Trophoblast cell (in vitro differentiated cells and primary cell): Measurements from ENCODE around the gene KIF5C.

Experiments
- DNase-seq, 2 donors: peaks; one replicate each; pipeline ENCODE4 v3.0.0-alpha.2; 2016
- H2AFZ ChIP-seq: 2 replicates; pipeline ENCODE4 v1.6.1; 2013; ENCODE audit warnings: low read length, moderate library complexity, mild to moderate bottlenecking; ENCODE audit not compliant: insufficient read depth, poor library complexity
- H2AK5ac ChIP-seq: 2 replicates; pipeline ENCODE4 v1.6.1; 2013; ENCODE audit warnings: mild to moderate bottlenecking, low read length
- H2BK120ac ChIP-seq: 2 replicates; pipeline ENCODE4 v1.6.1; 2013; ENCODE audit warnings: low read length, mild to moderate bottlenecking, moderate library complexity; ENCODE audit not compliant: insufficient read depth, poor library complexity
- H2BK12ac ChIP-seq: 2 replicates; pipeline ENCODE4 v1.6.1; 2013; ENCODE audit warnings: mild to moderate bottlenecking, low read length, moderate library complexity
- H2BK5ac ChIP-seq: 2 replicates; pipeline ENCODE4 v1.6.1; 2013; ENCODE audit warnings: low read length, low read depth, moderate library complexity, mild to moderate bottlenecking; ENCODE audit not compliant: poor library complexity
- H3K14ac ChIP-seq: 2 replicates; pipeline ENCODE4 v1.6.1; 2013; ENCODE audit warnings: mild to moderate bottlenecking, low read length
- H3K18ac ChIP-seq: 2 replicates; pipeline ENCODE4 v1.6.1; 2013; ENCODE audit warnings: mild to moderate bottlenecking, low read length
- H3K23ac ChIP-seq: 2 replicates; pipeline ENCODE4 v1.6.1; 2013; ENCODE audit warnings: low read length
- H3K27ac ChIP-seq: 2 replicates; pipeline ENCODE4 v1.5.1; 2013; ENCODE audit warnings: low read depth, mild to moderate bottlenecking, inconsistent platforms, low read length, moderate library complexity
- H3K27me3 ChIP-seq: 2 replicates; pipeline ENCODE4 v1.6.1; 2013; ENCODE audit warnings: inconsistent platforms, mild to moderate bottlenecking, low read length, moderate library complexity; ENCODE audit not compliant: insufficient read depth
- H3K36me3 ChIP-seq, 2 experiments: 1 replicate in 1 of 2; 2 replicates in 1 of 2; pipeline ENCODE4 v1.6.1; 2013; ENCODE audit warnings: low read length in 2 of 2, mild to moderate bottlenecking in 2 of 2, moderate library complexity in 1 of 2; ENCODE audit not compliant: insufficient read depth in 2 of 2, control insufficient read depth in 1 of 2
- H3K4ac ChIP-seq: 2 replicates; pipeline ENCODE4 v1.6.1; 2013; ENCODE audit warnings: low read depth, mild to moderate bottlenecking, low read length, moderate library complexity
- H3K4me1 ChIP-seq, 2 experiments: 1 replicate in 1 of 2; 2 replicates in 1 of 2; pipeline ENCODE4 v1.6.1; 2013; ENCODE audit warnings: low read length in 2 of 2, mild to moderate bottlenecking in 2 of 2, moderate library complexity in 1 of 2; ENCODE audit not compliant: insufficient read depth in 2 of 2, control insufficient read depth in 1 of 2
- H3K4me2 ChIP-seq: 2 replicates; pipeline ENCODE4 v1.6.1; 2013; ENCODE audit warnings: inconsistent platforms, mild to moderate bottlenecking, low read length, moderate library complexity
- H3K4me3 ChIP-seq: 2 replicates; pipeline ENCODE4 v1.5.1; 2013; ENCODE audit warnings: mild to moderate bottlenecking, low read depth, low read length, inconsistent platforms
- H3K79me1 ChIP-seq: one replicate; pipeline ENCODE4 v1.6.1; 2013; ENCODE audit warnings: low read length
- H3K79me2 ChIP-seq: 2 replicates; pipeline ENCODE4 v1.6.1; 2013; ENCODE audit warnings: low read length, mild to moderate bottlenecking; ENCODE audit not compliant: control insufficient read depth, insufficient read depth, poor library complexity
- H3K9ac ChIP-seq: 2 replicates; pipeline ENCODE4 v1.6.1; 2013; ENCODE audit warnings: mild to moderate bottlenecking, low read length
- H3K9me3 ChIP-seq: 2 replicates; pipeline ENCODE4 v1.6.1; 2013; ENCODE audit warnings: low read depth, mild to moderate bottlenecking, control low read depth, inconsistent platforms, low read length; ENCODE audit not compliant: insufficient read depth
- H4K12ac ChIP-seq: 2 replicates; pipeline ENCODE4 v1.6.1; 2013; ENCODE audit warnings: low read depth, mild to moderate bottlenecking, low read length, moderate library complexity
- H4K8ac ChIP-seq: 2 replicates; pipeline ENCODE4 v1.6.1; 2013; ENCODE audit warnings: low read depth, mild to moderate bottlenecking, low read length, moderate library complexity
- H4K91ac ChIP-seq: one replicate; pipeline ENCODE4 v1.6.1; 2013; ENCODE audit warnings: low read depth, mild to moderate bottlenecking, low read length, moderate library complexity
- WGBS: extraction: QIAGEN DNeasy Blood & Tissue Kit; methylation state at CpG from one replicate; pipeline ENCODE4 v1.1.7; 2013; ENCODE audit warnings: missing lambda C conversion rate; ENCODE audit not compliant: insufficient read length, insufficient coverage; ENCODE audit errors: extremely low coverage; 5-methylcytosine and 5-hydroxymethylcytosine counted together

The KIF5C gene

DNA sequence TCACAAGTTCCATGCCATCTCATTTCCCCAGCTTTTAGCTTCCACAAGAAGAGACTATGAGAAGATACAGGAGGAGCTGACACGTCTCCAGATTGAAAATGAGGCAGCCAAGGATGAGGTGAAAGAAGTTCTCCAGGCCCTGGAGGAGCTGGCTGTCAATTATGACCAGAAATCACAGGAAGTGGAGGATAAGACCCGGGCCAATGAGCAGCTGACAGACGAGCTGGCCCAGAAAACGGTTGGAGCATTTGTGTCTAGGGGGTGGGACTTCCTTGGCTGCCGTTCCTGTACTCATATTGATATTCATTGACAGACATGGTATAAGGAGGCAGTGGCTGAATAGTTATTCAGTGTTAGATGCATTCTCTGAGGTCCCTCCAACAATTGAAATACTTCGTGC lies 106.3 kb downstream of the KIF5C start:
- H3K27me3 ChIP-seq: no peaks in the 10 kb centered on the region
- no peak overlapping the region for H2BK5ac ChIP-seq
- no peak overlapping the region for H3K4ac ChIP-seq
- no peak overlapping the region for H2BK120ac ChIP-seq
- no peak overlapping the region for H2AFZ ChIP-seq
- H3K9ac ChIP-seq: no peak overlapping the region
- no peak for DNase-seq
- H3K79me1 ChIP-seq: no peaks in the 10 kb centered on the region
- H3K79me2 ChIP-seq: no peaks in the 10 kb centered on the region
- H4K12ac ChIP-seq: no peak overlapping the region
- no CpG with 5 or more reads among the region's 6 CpGs for WGBS
- no peak overlapping the region for H2BK12ac ChIP-seq
- H3K4me1 ChIP-seq: no peaks in the 10 kb centered on the region
- no peak overlapping the region for H2AK5ac ChIP-seq
- no peak overlapping the region for H3K4me3 ChIP-seq
- no peaks in the 10 kb centered on the region for H3K9me3 ChIP-seq
- H3K27ac ChIP-seq: no peak overlapping the region
- H3K18ac ChIP-seq: no peak overlapping the region
- no peak overlapping the region for H3K23ac ChIP-seq
- no peak overlapping the region for H3K4me2 ChIP-seq
- H4K8ac ChIP-seq: no peak overlapping the region
- no peak overlapping the region for H4K91ac ChIP-seq
- no peaks in the 10 kb centered on the region for H3K36me3 ChIP-seq
- no peak overlapping the region for H3K14ac ChIP-seq

DNA sequence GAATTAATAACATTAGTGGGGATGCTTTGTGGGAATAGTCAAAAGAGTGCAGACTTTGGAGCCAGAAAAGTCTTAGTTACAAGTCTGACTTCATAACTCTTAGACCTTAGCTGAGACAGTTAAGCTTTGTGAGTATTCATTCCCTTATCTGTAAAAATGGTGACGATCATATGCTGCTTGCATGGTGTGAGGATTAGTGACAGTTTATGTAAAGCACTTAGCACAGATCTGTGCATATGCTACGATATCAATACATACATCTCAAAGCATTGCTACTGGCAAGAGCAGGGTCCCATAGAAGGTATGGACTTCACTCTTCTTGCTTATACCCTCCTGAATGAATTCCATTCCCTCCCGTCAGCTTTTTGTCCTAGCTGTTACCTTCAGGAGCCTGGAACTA lies 106.8 kb downstream of the KIF5C start:
- Histone ChIP-seq H3K4me2 (no peak overlapping the region), H3K27ac (no peak overlapping the region), H3K18ac (no peak overlapping the region), H3K4ac (no peak overlapping the region), H3K9ac (no peak overlapping the region), H3K79me1 (no peaks in the 10 kb centered on the region), H2BK5ac (no peak overlapping the region), H3K9me3 (no peaks in the 10 kb centered on the region), H4K91ac (no peak overlapping the region), H3K36me3 (no peaks in the 10 kb centered on the region), H3K4me1 (no peaks in the 10 kb centered on the region), H3K4me3 (no peak overlapping the region), H2BK120ac (no peak overlapping the region), H2AK5ac (no peak overlapping the region), H2BK12ac (no peak overlapping the region), H3K27me3 (no peaks in the 10 kb centered on the region), H3K23ac (no peak overlapping the region), H3K14ac (no peak overlapping the region), H4K12ac (no peak overlapping the region), H2AFZ (no peak overlapping the region), H3K79me2 (no peaks in the 10 kb centered on the region), H4K8ac (no peak overlapping the region)
- no CpG with 5 or more reads among the region's 3 CpGs for WGBS
- DNase-seq: no peak

DNA sequence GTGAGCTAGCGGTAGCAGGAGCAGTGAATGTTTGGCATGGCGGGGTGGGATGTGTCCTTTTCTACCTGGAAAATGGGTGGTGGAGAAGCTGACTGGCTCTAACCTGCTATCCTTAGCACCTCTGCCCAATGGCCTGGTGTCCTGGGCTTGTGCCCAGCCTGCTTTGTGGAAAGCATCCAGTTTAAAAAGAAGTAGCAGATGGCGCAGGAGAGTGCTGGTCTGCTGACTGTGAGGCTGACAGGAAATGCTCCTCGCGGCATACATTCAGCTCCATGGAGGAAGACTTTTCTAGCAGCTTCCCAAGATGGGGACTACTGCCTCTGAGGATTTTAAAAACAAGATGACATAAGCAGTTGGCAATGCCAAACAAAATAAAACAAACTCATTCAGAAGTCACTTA lies 107.3 kb downstream of the KIF5C start:
- Histone ChIP-seq H4K12ac (no peak overlapping the region), H3K4ac (no peak overlapping the region), H3K9ac (no peak overlapping the region), H2AK5ac (no peak overlapping the region), H4K8ac (no peak overlapping the region), H3K4me3 (no peak overlapping the region), H4K91ac (no peak overlapping the region), H3K4me1 (no peaks in the 10 kb centered on the region), H3K9me3 (no peaks in the 10 kb centered on the region), H3K18ac (no peak overlapping the region), H3K79me2 (no peaks in the 10 kb centered on the region), H3K36me3 (no peaks in the 10 kb centered on the region), H3K79me1 (no peaks in the 10 kb centered on the region), H3K27me3 (no peaks in the 10 kb centered on the region), H2BK120ac (no peak overlapping the region), H3K27ac (no peak overlapping the region), H2AFZ (no peak overlapping the region), H3K14ac (no peak overlapping the region), H3K4me2 (no peak overlapping the region), H2BK5ac (no peak overlapping the region), H3K23ac (no peak overlapping the region), H2BK12ac (no peak overlapping the region)
- no peak for DNase-seq
- WGBS: no CpG with 5 or more reads among the region's 5 CpGs

DNA sequence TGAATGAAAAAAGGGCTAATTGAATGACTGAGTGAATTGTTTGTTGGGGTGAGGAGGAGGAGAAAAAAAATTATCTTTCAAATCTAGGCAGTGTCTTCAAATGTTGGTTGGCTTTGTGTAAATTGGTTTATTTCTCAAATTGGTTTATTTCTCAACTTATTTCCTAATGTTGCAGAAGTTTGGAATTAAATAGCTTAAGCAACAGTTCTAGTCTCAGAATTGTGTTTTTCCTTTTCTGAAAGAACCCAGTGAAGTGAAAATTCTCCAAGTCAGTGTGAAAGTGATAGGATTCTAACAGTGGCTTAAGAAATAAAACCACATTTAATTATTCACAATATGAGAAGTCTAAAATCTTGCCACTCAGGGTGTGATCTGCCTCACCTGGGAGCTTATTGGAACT lies 108.9 kb downstream of the KIF5C start:
- Histone ChIP-seq H3K4me3 (no peak overlapping the region), H3K4ac (no peak overlapping the region), H2BK120ac (no peak overlapping the region), H3K18ac (no peak overlapping the region), H3K4me2 (no peak overlapping the region), H4K8ac (no peak overlapping the region), H3K79me2 (no peaks in the 10 kb centered on the region), H3K79me1 (no peaks in the 10 kb centered on the region), H3K27me3 (no peaks in the 10 kb centered on the region), H3K14ac (no peak overlapping the region), H3K36me3 (no peaks in the 10 kb centered on the region), H2AFZ (no peak overlapping the region), H2BK12ac (no peak overlapping the region), H4K91ac (no peak overlapping the region), H4K12ac (no peak overlapping the region), H3K27ac (no peak overlapping the region), H3K9ac (no peak overlapping the region), H2BK5ac (no peak overlapping the region), H3K4me1 (no peaks in the 10 kb centered on the region), H3K23ac (no peak overlapping the region), H3K9me3 (no peaks in the 10 kb centered on the region), H2AK5ac (no peak overlapping the region)
- no peak for DNase-seq

DNA sequence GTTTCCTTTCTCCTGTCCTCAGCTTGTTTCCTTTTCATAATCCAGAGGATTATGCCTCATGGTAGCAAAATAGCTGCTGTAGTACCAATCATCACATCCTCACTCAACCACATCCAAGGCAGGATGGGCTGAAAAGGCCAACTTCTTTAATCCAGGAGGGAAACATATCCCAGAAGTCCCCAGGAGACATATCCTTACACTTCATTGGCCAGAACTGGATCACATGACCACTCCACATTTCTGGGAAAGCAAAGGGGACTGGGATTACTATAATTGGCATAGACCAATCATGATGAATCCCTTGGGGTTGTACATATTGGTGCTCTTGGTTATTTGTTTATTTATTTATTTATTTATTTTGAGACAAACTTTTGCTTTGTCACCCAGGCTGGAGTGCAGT lies 109.4 kb downstream of the KIF5C start:
- H3K14ac ChIP-seq: no peak overlapping the region
- H3K79me2 ChIP-seq: no peaks in the 10 kb centered on the region
- H2BK120ac ChIP-seq: no peak overlapping the region
- peak overlapping the region; percentile 58 for H3K9ac ChIP-seq
- no peak for DNase-seq
- no peak overlapping the region for H3K4me2 ChIP-seq
- no peak overlapping the region for H3K27ac ChIP-seq
- H3K4me3 ChIP-seq: no peak overlapping the region
- no peak overlapping the region for H4K91ac ChIP-seq
- no peaks in the 10 kb centered on the region for H3K27me3 ChIP-seq
- H3K79me1 ChIP-seq: no peaks in the 10 kb centered on the region
- H3K4me1 ChIP-seq: no peaks in the 10 kb centered on the region
- H2BK12ac ChIP-seq: no peak overlapping the region
- H3K18ac ChIP-seq: no peak overlapping the region
- no peak overlapping the region for H4K8ac ChIP-seq
- H2BK5ac ChIP-seq: no peak overlapping the region
- H2AFZ ChIP-seq: no peak overlapping the region
- no peak overlapping the region for H4K12ac ChIP-seq
- H3K9me3 ChIP-seq: no peaks in the 10 kb centered on the region
- H3K36me3 ChIP-seq: no peaks in the 10 kb centered on the region
- no peak overlapping the region for H3K4ac ChIP-seq
- H3K23ac ChIP-seq: no peak overlapping the region
- H2AK5ac ChIP-seq: no peak overlapping the region
